Stomach (tissue), 9 donors: ENCODE data around the gene MEX3A. TPM values are rescaled to one million over a fixed set of nuclear protein-coding genes. Genes with fewer than 3 reads are reported as not detected.

ENCODE experiments used
- DNase-seq, 2 donors: peaks; one replicate each; pipeline versions ENCODE4 v3.0.0 to v3.0.0-alpha.2; 2013 to 2019
- H3K27ac ChIP-seq, 5 donors: fragments of 200-600 bp in 4 of 5; sonication (generic) in 4 of 5; one replicate each; pipeline ENCODE4 v1.5.1; 2013 to 2019; ENCODE audit warnings: mild to moderate bottlenecking in 1 of 5, moderate library complexity in 1 of 5
- H3K27me3 ChIP-seq, 3 donors: fragments of 200-600 bp; sonication (generic); one replicate each; pipeline ENCODE4 v1.5.1; 2017 to 2019; ENCODE audit warnings: mixed run types in 1 of 3
- H3K36me3 ChIP-seq, 4 donors: fragments of 200-600 bp; sonication (generic); 1 replicate in 3 of 4; 2 replicates in 1 of 4; pipeline ENCODE4 v1.5.1; 2016 to 2019
- H3K4me1 ChIP-seq, 4 donors: fragments of 200-600 bp; sonication (generic); one replicate each; pipeline ENCODE4 v1.5.1; 2016 to 2019
- H3K4me3 ChIP-seq, 4 donors: fragments of 200-600 bp; sonication (generic) in 3 of 4; one replicate each; pipeline ENCODE4 v1.5.1; 2016 to 2019; ENCODE audit warnings: mild to moderate bottlenecking in 1 of 4
- H3K9me3 ChIP-seq, 4 donors: fragments of 200-600 bp; sonication (generic); one replicate each; pipeline ENCODE4 v1.5.1; 2016 to 2019
- CTCF ChIP-seq, 7 experiments: fragments of 450-650 bp in 4 of 7; fragments of 200-600 bp in 3 of 7; sonication (generic) in 3 of 7; IDR thresholded peaks; one replicate each; pipeline ENCODE4 v1.5.1; 2016 to 2019; ENCODE audit warnings: antibody characterized with exemption in 7 of 7, control low read depth in 2 of 7, mild to moderate bottlenecking in 1 of 7
- EP300 ChIP-seq: sonication (generic); formaldehyde crosslinking; IDR thresholded peaks from one replicate; pipeline ENCODE4 v1.6.1; 2017; ENCODE audit warnings: antibody characterized with exemption
- POLR2A ChIP-seq, 4 donors: fragments of 450-650 bp; IDR thresholded peaks; one replicate each; pipeline ENCODE4 v1.6.1; 2016; ENCODE audit warnings: antibody characterized with exemption in 4 of 4, control low read depth in 2 of 4, mild to moderate bottlenecking in 1 of 4, moderate library complexity in 1 of 4
- POLR2AphosphoS5 ChIP-seq, 3 donors: sonication (generic); formaldehyde crosslinking; IDR thresholded peaks; one replicate each; pipeline ENCODE4 v1.6.1; 2016; ENCODE audit warnings: antibody characterized with exemption in 3 of 3
- WGBS, 5 donors: extraction: QIAGEN DNeasy Blood & Tissue Kit in 3 of 5; methylation state at CpG; one replicate each; pipeline versions ENCODE4 v1.1.5 to v1.1.7; 2013 to 2018; 5-methylcytosine and 5-hydroxymethylcytosine counted together
- intact Hi-C: fragments of 100-400 bp; cut with DNase I; formaldehyde crosslinking; loops from one replicate; pipeline ENCODE4 v1.15.1; 2023; ENCODE audit warnings: low total_unique reads
- polyA plus RNA-seq, 3 donors: library from polyadenylated mRNA; stranded (reverse); fragments of 200-250 nt; gene quantifications; one replicate each; pipeline ENCODE4 v1.2.3, GENCODE V29; 2013
- total RNA-seq, 5 donors: library from RNA; depleted of rRNA; stranded (reverse); fragments of >200 nt; gene quantifications; one replicate each; pipeline versions ENCODE4 v1.1.0 to v1.2.3, GENCODE V29; 2014 to 2016
- donor health status: healthy with polysubstance abuse.
- donor health status: Bipolar disorder and iron deficiency.
- donor health status: healthy.

MEX3A gene
- total and polyA plus RNA-seq, 8 donors: 0.25 to 11.0 (median 1.5) TPM; not detected in 3

- TF ChIP-seq POLR2AphosphoS5 (IDR thresholded peaks at IDR 0.05) (no peak), CTCF (IDR thresholded peaks at IDR 0.05) (no peak), EP300 (no peak)
- Histone ChIP-seq H3K9me3 (no peaks in the 10 kb centered on the region), H3K27ac (no peak overlapping the region), H3K36me3 (peaks cover 0 to 29% (median 15%) of the 10 kb centered on the region in 4 donors), H3K27me3 (no peaks in the 10 kb centered on the region), H3K4me1 (peaks cover 0 to 22% (median 6%) of the 10 kb centered on the region in 4 donors), H3K4me3 (no peak overlapping the region)
- WGBS, 5 donors: 89 to 100% (median 95%) methylated on average over 2 of the region's 2 CpGs
- DNase-seq: no peak
- intact Hi-C loops: no loop called here
Measured at GRCh38 chr1:156064615-156065014, 17.6 kb downstream of the MEX3A start.

GRCh38 chr1:156063997-156064285 is 18.3 kb downstream of the MEX3A start:
- Histone ChIP-seq H3K4me1 (peaks cover 0 to 22% (median 6%) of the 10 kb centered on the region in 4 donors), H3K27me3 (no peaks in the 10 kb centered on the region), H3K9me3 (no peaks in the 10 kb centered on the region), H3K27ac (peak overlapping the region in 2 of 5 donors; percentile 18 to 81), H3K36me3 (peaks cover 0 to 24% (median 14%) of the 10 kb centered on the region in 4 donors), H3K4me3 (peak overlapping the region in 1 of 4 donors; percentile 18)
- intact Hi-C loops: no loop called here
- DNase-seq: no peak
- TF ChIP-seq POLR2A (IDR thresholded peaks at IDR 0.05): no peak
- no peak for TF ChIP-seq EP300
- TF ChIP-seq CTCF (IDR thresholded peaks at IDR 0.05): no peak
- TF ChIP-seq POLR2AphosphoS5 (IDR thresholded peaks at IDR 0.05): no peak
- 44 to 64% (median 57%) methylated on average over 2 of the region's 2 CpGs for WGBS, 5 donors

- TF ChIP-seq CTCF (IDR thresholded peaks at IDR 0.05) (no peak), POLR2AphosphoS5 (IDR thresholded peaks at IDR 0.05) (peak in 1 of 3 donors; percentile 16)
- Histone ChIP-seq H3K27ac (peak overlapping the region; percentile 71 to 86 (median 81)), H3K27me3 (no peaks in the 10 kb centered on the region), H3K36me3 (peaks cover 7 to 21% (median 17%) of the 10 kb centered on the region in 4 donors), H3K4me1 (peaks cover 0 to 25% (median 6%) of the 10 kb centered on the region in 4 donors), H3K4me3 (peak overlapping the region; percentile 36 to 54 (median 44)), H3K9me3 (no peaks in the 10 kb centered on the region)
- DNase-seq: peak in 1 of 2 donors; percentile 40
- intact Hi-C loops: no loop called here
- whole genome bisulfite sequencing, 5 donors: 50 to 58% (median 52%) methylated on average over 3 of the region's 3 CpGs
Measured at GRCh38 chr1:156062189-156062588, 20.1 kb downstream of the MEX3A start.

GRCh38 chr1:156060937-156061636 is 21.2 kb downstream of the MEX3A start, which contains the start of gene RAB25:
RAB25 (plus strand) TSS chr1:156061160; CDS start chr1:156061401, 241 bp downstream.
- Histone ChIP-seq H3K9me3 (no peaks in the 10 kb centered on the region), H3K27me3 (no peaks in the 10 kb centered on the region), H3K4me3 (peak within 1 kb of the TSS; percentile 36 to 54 (median 44)), H3K36me3 (peaks cover 7 to 19% (median 17%) of the 10 kb centered on the region in 4 donors), H3K27ac (peak within 1 kb of the TSS; percentile 71 to 86 (median 81)), H3K4me1 (peaks cover 4 to 29% (median 11%) of the 10 kb centered on the region in 4 donors)
- no peak for TF ChIP-seq EP300
- TF ChIP-seq POLR2AphosphoS5 (IDR thresholded peaks at IDR 0.05): peak in 2 of 3 donors; percentile 76 to 85
- TF ChIP-seq CTCF (IDR thresholded peaks at IDR 0.05): peak in 1 of 7 experiments; percentile 8
- peak in 2 of 4 donors; percentile 39 to 64 for TF ChIP-seq POLR2A (IDR thresholded peaks at IDR 0.05)
- peak; percentile 88 to 96 for DNase-seq
- intact Hi-C loops: no loop called here
- whole genome bisulfite sequencing, 5 donors: 19 to 44% (median 29%) methylated on average over 11 of the region's 11 CpGs
